ENCODE data around the gene CENPT.
"Not testable (repeated sequence)": the region's sequence is repeated elsewhere in the genome, so short reads cannot be mapped to it uniquely, and the experiment has no call there.

- TF ChIP-seq CTCF (IDR thresholded peaks at IDR 0.05; ENCODE audit: control extremely low read depth in 1 of 3, insufficient read depth in 1 of 3, low read depth in 1 of 3, low read length in 3 of 3); SIN3A (conservative IDR thresholded peaks at IDR 0.05 in 1 of 2, IDR thresholded peaks at IDR 0.05 in 1 of 2; ENCODE audit: low read depth in 1 of 2, low read length in 2 of 2); SP2 (IDR thresholded peaks at IDR 0.05; ENCODE audit: low read length): not testable (repeated sequence)
These were observed 10.3 kb downstream of the CENPT start for GRCh38 chr16:67837190-67837589.
